ENCODE results near the gene RARRES1.

RARRES1 gene

GRCh38 chr3:158763421-158763820, 31.2 kb upstream of the RARRES1 start:
- no peak for DNase-seq

- no peak for DNase-seq
These were observed 30.4 kb upstream of the RARRES1 start for GRCh38 chr3:158762701-158763100.

- DNase-seq = no peak
These were observed 29.1 kb upstream of the RARRES1 start for GRCh38 chr3:158761350-158761749.

- no peak for DNase-seq
These were observed 23.2 kb upstream of the RARRES1 start for GRCh38 chr3:158755421-158755820.

- DNase-seq = no peak
These were observed 21.6 kb upstream of the RARRES1 start for GRCh38 chr3:158753854-158754253.

GRCh38 chr3:158751316-158751715, 19.1 kb upstream of the RARRES1 start:
- DNase-seq = no peak

- no peak for DNase-seq
These were observed 17.8 kb upstream of the RARRES1 start for GRCh38 chr3:158750016-158750415.

- no peak for DNase-seq
These were observed 17.3 kb upstream of the RARRES1 start for GRCh38 chr3:158749526-158749925.

GRCh38 chr3:158748237-158748828, 16.1 kb upstream of the RARRES1 start:
- no peak for DNase-seq

GRCh38 chr3:158747417-158747816, 15.2 kb upstream of the RARRES1 start:
- no peak for DNase-seq

GRCh38 chr3:158745551-158745950, 13.3 kb upstream of the RARRES1 start:
- no peak for DNase-seq

GRCh38 chr3:158744567-158745288, 12.5 kb upstream of the RARRES1 start:
- no peak for DNase-seq

GRCh38 chr3:158743664-158744566, 11.7 kb upstream of the RARRES1 start:
- no peak for DNase-seq

- no peak for DNase-seq
These were observed 10.8 kb upstream of the RARRES1 start for GRCh38 chr3:158742871-158743663.

- DNase-seq = no peak
These were observed 7.4 kb upstream of the RARRES1 start for GRCh38 chr3:158739661-158740060.

GRCh38 chr3:158739078-158739477, 6.8 kb upstream of the RARRES1 start:
- no peak for DNase-seq

GRCh38 chr3:158738653-158739052, 6.4 kb upstream of the RARRES1 start:
- DNase-seq = no peak

GRCh38 chr3:158737976-158738615, 5.8 kb upstream of the RARRES1 start:
- no peak for DNase-seq

GRCh38 chr3:158737410-158737809, 5.2 kb upstream of the RARRES1 start:
- DNase-seq = no peak

GRCh38 chr3:158735296-158736033, 3.2 kb upstream of the RARRES1 start:
- DNase-seq = no peak

- DNase-seq = no peak
These were observed 1.4 kb upstream of the RARRES1 start for GRCh38 chr3:158733656-158734055.

GRCh38 chr3:158732856-158733200, 571 bp upstream of the RARRES1 start:
- DNase-seq = no peak
